Activated CD8-positive, alpha-beta memory T cell treated with anti-CD3 and anti-CD28 coated beads, Interleukin-2, amount 50 U/mL, for 4 hours (primary cell): ENCODE data around the gene JAM3.
"Not testable (repeated sequence)": the region's sequence is repeated elsewhere in the genome, so short reads cannot be mapped to it uniquely, and the experiment has no call there.

Experiments
- DNase-seq: peaks from one replicate; pipeline ENCODE4 v3.0.0-alpha.2; 2020

Gene JAM3

GRCh38 chr11:134151083-134151747 is 82.3 kb downstream of the JAM3 start:
- no peak for DNase-seq

- DNase-seq = no peak
Observed at GRCh38 chr11:134152696-134153095, 83.8 kb downstream of the JAM3 start.

GRCh38 chr11:134153147-134153905 is 84.5 kb downstream of the JAM3 start:
- no peak for DNase-seq

- DNase-seq = no peak
Observed at GRCh38 chr11:134154441-134154840, 85.6 kb downstream of the JAM3 start.

GRCh38 chr11:134155456-134155855 is 86.6 kb downstream of the JAM3 start:
- DNase-seq = no peak

- no peak for DNase-seq
Observed at GRCh38 chr11:134155946-134156865, 87.3 kb downstream of the JAM3 start.

GRCh38 chr11:134157451-134157850 is 88.6 kb downstream of the JAM3 start:
- DNase-seq = no peak

GRCh38 chr11:134158023-134158422 is 89.2 kb downstream of the JAM3 start:
- DNase-seq = no peak

GRCh38 chr11:134159652-134160051 is 90.8 kb downstream of the JAM3 start:
- DNase-seq = no peak

GRCh38 chr11:134164490-134165370 is 95.9 kb downstream of the JAM3 start:
- DNase-seq = no peak

- DNase-seq = no peak
Observed at GRCh38 chr11:134170177-134170918, 101.5 kb downstream of the JAM3 start.

GRCh38 chr11:134170919-134171281 is 102.0 kb downstream of the JAM3 start:
- DNase-seq = no peak

- no peak for DNase-seq
Observed at GRCh38 chr11:134171951-134172350, 103.1 kb downstream of the JAM3 start.

GRCh38 chr11:134173296-134173695 is 104.4 kb downstream of the JAM3 start:
- DNase-seq = no peak

GRCh38 chr11:134176284-134176683 is 107.4 kb downstream of the JAM3 start:
- no peak for DNase-seq

GRCh38 chr11:134178032-134178674 is 109.3 kb downstream of the JAM3 start:
- no peak for DNase-seq

- no peak for DNase-seq
Observed at GRCh38 chr11:134181707-134182106, 112.8 kb downstream of the JAM3 start.

- not testable (repeated sequence) for DNase-seq
Observed at GRCh38 chr11:134188092-134188491, 119.2 kb downstream of the JAM3 start.

GRCh38 chr11:134196756-134197155 is 127.9 kb downstream of the JAM3 start:
- no peak for DNase-seq

GRCh38 chr11:134199531-134199930 is 130.7 kb downstream of the JAM3 start:
- DNase-seq = no peak

GRCh38 chr11:134200688-134201087 is 131.8 kb downstream of the JAM3 start:
- no peak for DNase-seq
